AG04450 (cell line): ENCODE measurements around the gene ZBTB34. TPM values are rescaled to one million over a fixed set of nuclear protein-coding genes. Genes with fewer than 3 reads are reported as not detected.

Source experiments
- CTCF ChIA-PET: fragments of 300-600, 350-600 bp; formaldehyde crosslinking; extraction: SDS; loops from one replicate; lab custom pipeline; 2022; ENCODE audit warnings: antibody characterized with exemption, inconsistent platforms; lab: Charles Lee
- POLR2A ChIA-PET: fragments of 350-600 bp; formaldehyde crosslinking; extraction: SDS; loops from one replicate; lab custom pipeline; 2021; ENCODE audit warnings: antibody characterized with exemption, inconsistent platforms; lab: Yijun Ruan, JAX
- DNase-seq: peaks from one replicate; pipeline ENCODE4 v3.0.0-alpha.2; 2011; ENCODE audit warnings: low read depth, low spot score
- H3K27ac ChIP-seq: one replicate; pipeline ENCODE4 v1.5.1; 2012; ENCODE audit warnings: low read depth, low read length, control low read depth
- H3K27me3 ChIP-seq: one replicate; pipeline ENCODE4 v1.6.0; 2012; ENCODE audit warnings: low read length; ENCODE audit not compliant: control insufficient read depth, insufficient read depth
- H3K4me3 ChIP-seq: 2 replicates; pipeline ENCODE4 v1.5.1; 2011; ENCODE audit warnings: mild to moderate bottlenecking, low read depth, low read length, control low read depth
- H3K9me3 ChIP-seq: 2 replicates; pipeline ENCODE4 v1.5.1; 2012; ENCODE audit warnings: low read length; ENCODE audit not compliant: control insufficient read depth, insufficient read depth
- CTCF ChIP-seq: IDR thresholded peaks from 2 replicates; pipeline ENCODE4 v1.5.1; 2011; ENCODE audit warnings: low read depth, low read length, control low read depth, inconsistent platforms
- polyA plus RNA-seq: library from polyadenylated mRNA; depleted of rRNA; stranded (reverse); fragments of >200 nt; gene quantifications from 2 replicates; pipeline ENCODE4 v1.2.3, GENCODE V29; 2011

The ZBTB34 gene
- polyA plus RNA-seq, 1 experiment, result 9.4 TPM

GRCh38 chr9:126886034-126886822 is 25.8 kb downstream of the ZBTB34 start:
- CTCF ChIA-PET, result no interaction called here
- Histone ChIP-seq H3K4me3 (no peak overlapping the region), H3K27me3 (no peaks in the 10 kb centered on the region), H3K9me3 (no peaks in the 10 kb centered on the region), H3K27ac (no peak overlapping the region)
- DNase-seq, result no peak
- POLR2A ChIA-PET, result no interaction called here
- TF ChIP-seq CTCF, result no peak

- POLR2A ChIA-PET, result no interaction called here
- TF ChIP-seq CTCF, result no peak
- no peak for DNase-seq
- H3K27ac ChIP-seq, result no peak overlapping the region
- no peaks in the 10 kb centered on the region for H3K27me3 ChIP-seq
- CTCF ChIA-PET, result no interaction called here
- H3K9me3 ChIP-seq, result no peaks in the 10 kb centered on the region
- H3K4me3 ChIP-seq, result no peak overlapping the region
Measured at GRCh38 chr9:126886897-126887296, 26.5 kb downstream of the ZBTB34 start.

- TF ChIP-seq CTCF, result no peak
- H3K9me3 ChIP-seq, result no peaks in the 10 kb centered on the region
- no peak for DNase-seq
- POLR2A ChIA-PET, result no interaction called here
- H3K27me3 ChIP-seq, result no peaks in the 10 kb centered on the region
- no peak overlapping the region for H3K4me3 ChIP-seq
- CTCF ChIA-PET, result no interaction called here
- H3K27ac ChIP-seq, result no peak overlapping the region
Measured at GRCh38 chr9:126891676-126892075, 31.2 kb downstream of the ZBTB34 start.

DNA sequence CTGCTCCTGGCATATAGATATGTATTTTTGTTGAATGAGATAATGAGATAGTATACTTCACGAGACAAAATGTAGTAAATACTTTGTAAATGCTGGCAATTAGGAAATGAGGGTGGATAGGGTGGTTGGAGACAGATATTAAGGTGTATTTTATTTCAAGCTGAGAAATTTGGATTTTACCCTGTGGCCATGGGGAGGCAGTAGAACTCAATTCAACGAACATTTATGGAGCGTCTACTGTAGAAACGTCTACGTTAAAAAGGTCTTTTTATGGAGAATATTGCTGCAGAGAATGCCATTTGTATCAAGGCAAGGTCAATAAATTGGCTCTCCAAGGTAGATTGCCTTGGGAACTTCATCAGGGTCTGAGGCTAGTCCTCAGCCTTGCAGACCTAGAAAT is 32.6 kb downstream of the ZBTB34 start:
- POLR2A ChIA-PET, result no interaction called here
- peak; percentile 40; the same call in 1 of the 2 replicates for TF ChIP-seq CTCF
- Histone ChIP-seq H3K9me3 (no peaks in the 10 kb centered on the region), H3K27me3 (peaks cover 5% of the 10 kb centered on the region), H3K27ac (no peak overlapping the region), H3K4me3 (no peak overlapping the region)
- CTCF ChIA-PET, result interaction anchor here (1.0 kb wide), 1 partner anchor 306 kb away, joined by 3 read pairs; no protein-coding TSS in a partner anchor
- no peak for DNase-seq

DNA sequence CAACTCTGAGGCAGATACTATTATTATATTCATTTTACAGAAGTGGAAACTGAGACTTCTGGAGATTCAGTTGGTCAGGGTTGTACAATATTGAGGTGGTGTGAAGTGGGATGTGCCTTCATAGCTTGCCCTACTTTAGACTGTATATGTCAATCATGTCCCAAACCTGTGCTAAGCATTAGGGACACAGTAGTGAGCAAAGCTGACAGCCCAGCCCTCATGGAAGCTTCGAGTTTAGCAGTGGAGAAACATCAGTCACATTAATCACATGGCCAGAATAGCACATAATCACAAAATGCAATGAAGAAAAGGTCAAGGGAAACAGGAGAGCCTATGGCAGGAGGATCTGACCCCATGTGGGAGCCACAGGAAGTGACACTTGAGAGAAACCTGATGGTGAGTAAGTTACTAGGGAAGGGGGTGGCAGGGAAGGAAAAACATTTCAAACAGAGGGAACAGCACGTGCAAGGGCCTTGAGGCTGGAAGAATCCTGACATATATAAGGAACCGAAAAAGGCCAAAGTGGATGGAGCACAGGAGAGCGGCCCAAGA is 33.7 kb downstream of the ZBTB34 start:
- H3K9me3 ChIP-seq, result no peaks in the 10 kb centered on the region
- H3K27ac ChIP-seq, result no peak overlapping the region
- no peak for TF ChIP-seq CTCF
- H3K4me3 ChIP-seq, result no peak overlapping the region
- H3K27me3 ChIP-seq, result peaks cover 5% of the 10 kb centered on the region
- ChIA-PET POLR2A (interaction anchor here (0.5 kb wide), 1 partner anchor 518 kb away, joined by 3 read pairs; no protein-coding TSS in a partner anchor), CTCF (no interaction called here)
- no peak for DNase-seq
